ENCODE results near the gene NOTCH2.
"Not testable (repeated sequence)": the region's sequence is repeated elsewhere in the genome, so short reads cannot be mapped to it uniquely, and the experiment has no call there.

DNA sequence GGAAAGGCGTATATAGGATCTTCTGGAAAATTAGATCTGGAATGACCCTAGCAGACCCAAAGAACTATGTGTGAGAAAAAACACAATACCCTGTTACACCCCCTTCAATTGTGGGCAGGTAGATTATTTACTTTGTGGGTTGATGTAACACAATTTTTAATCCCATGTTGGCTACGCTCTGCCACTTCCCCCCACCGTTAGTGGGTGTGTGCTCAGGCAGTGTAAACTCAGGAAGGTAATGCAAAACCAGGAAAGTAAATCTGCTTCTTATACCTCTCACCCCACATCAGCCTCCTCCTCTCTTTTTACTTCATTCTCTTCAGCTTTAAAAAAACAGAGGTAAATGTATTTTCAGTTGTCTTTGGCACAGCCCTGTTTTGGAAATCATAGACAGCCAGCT lies 43.7 kb upstream of the NOTCH2 start:
- TF ChIP-seq, protein P1, sequence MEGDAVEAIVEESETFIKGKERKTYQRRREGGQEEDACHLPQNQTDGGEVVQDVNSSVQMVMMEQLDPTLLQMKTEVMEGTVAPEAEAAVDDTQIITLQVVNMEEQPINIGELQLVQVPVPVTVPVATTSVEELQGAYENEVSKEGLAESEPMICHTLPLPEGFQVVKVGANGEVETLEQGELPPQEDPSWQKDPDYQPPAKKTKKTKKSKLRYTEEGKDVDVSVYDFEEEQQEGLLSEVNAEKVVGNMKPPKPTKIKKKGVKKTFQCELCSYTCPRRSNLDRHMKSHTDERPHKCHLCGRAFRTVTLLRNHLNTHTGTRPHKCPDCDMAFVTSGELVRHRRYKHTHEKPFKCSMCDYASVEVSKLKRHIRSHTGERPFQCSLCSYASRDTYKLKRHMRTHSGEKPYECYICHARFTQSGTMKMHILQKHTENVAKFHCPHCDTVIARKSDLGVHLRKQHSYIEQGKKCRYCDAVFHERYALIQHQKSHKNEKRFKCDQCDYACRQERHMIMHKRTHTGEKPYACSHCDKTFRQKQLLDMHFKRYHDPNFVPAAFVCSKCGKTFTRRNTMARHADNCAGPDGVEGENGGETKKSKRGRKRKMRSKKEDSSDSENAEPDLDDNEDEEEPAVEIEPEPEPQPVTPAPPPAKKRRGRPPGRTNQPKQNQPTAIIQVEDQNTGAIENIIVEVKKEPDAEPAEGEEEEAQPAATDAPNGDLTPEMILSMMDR (IDR thresholded peaks at IDR 0.05) = not testable (repeated sequence)
- not testable (repeated sequence) for TF ChIP-seq EP300 (IDR thresholded peaks at IDR 0.05)

Data from ovary (tissue), 3 donors.